Measurements from ENCODE around the gene BBS9. TPM values are rescaled to one million over a fixed set of nuclear protein-coding genes. Genes with fewer than 3 reads are reported as not detected.

Gene BBS9
- total RNA-seq, 1 donor from 2014 or later = 51.7 TPM

DNA sequence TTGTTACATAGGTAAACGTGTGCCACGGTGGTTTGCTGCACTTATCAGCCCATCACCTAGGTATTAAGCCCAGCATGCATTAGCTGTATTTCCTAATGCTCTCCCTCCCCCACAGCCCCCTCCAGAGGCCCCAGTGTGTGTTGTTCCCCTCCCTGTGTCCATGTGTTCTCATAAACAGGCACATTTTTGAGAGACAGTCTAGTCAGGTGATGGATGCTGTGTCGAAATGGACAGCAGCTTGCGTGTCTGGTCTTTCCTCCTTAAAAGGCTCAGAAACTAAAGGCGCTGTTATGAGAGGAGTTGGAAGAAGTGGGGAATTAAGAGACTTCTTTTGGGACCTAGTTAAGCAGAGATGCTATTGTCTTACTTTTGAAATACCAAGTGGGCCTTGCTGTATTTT is 296.0 kb downstream of the BBS9 start:
- H3K36me3 ChIP-seq (ENCODE audit: control insufficient read depth in 3 of 3, insufficient read depth in 3 of 3, low read length in 3 of 3) = no peaks in the 10 kb centered on the region
- no peak overlapping the region for H3K4me3 ChIP-seq (ENCODE audit: low read length in 3 of 3)
- H3K4me1 ChIP-seq (ENCODE audit: control insufficient read depth in 3 of 3, insufficient read depth in 3 of 3, low read length in 3 of 3) = peaks cover 0 to 4% (median 3%) of the 10 kb centered on the region in 3 donors
- H3K9me3 ChIP-seq (ENCODE audit: control insufficient read depth in 3 of 3, low read length in 3 of 3) = no peaks in the 10 kb centered on the region
- no peak overlapping the region for H3K27ac ChIP-seq (ENCODE audit: low read depth, low read length)
- no peak overlapping the region for H3K9ac ChIP-seq (ENCODE audit: low read depth in 1 of 3, low read length in 3 of 3)
- no peaks in the 10 kb centered on the region for H3K27me3 ChIP-seq (ENCODE audit: control insufficient read depth in 3 of 3, insufficient read depth in 3 of 3, low read length in 3 of 3)

DNA sequence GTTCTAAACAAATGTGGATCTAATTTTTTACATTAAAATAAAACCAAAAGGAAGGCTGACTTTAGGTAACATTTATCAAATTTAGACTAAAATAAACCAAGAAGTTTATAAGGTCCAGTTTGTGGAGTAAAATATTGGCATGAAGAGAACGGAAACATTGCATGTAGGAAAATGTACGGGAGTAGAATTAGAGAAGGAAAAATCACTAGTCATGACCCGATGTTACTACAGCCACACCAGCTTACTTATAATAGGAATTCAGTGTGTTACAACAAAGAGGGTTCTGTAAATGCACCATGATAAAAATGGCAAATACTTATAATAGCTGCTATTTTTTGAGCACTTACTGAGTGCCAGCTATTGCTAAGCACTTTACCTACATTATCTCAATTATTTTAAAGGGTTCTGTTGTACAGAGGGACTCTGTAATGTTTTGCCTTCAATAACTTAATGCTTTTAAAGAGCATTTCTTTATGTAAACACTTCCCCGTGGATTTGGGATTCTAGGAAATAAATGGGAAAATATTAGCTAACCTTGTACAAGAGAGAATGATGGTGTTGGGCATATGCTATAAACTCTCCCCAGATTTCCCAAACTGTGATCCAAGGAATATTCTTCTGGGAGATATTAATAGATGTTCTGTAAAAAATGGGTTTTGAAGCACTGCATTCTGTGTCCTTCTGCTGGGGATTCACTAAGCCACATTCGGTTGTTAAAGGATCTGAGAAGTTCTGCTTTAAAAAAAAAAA is 296.7 kb downstream of the BBS9 start:
- Histone ChIP-seq H3K27ac (ENCODE audit: low read depth, low read length) (no peak overlapping the region), H3K4me1 (ENCODE audit: control insufficient read depth in 3 of 3, insufficient read depth in 3 of 3, low read length in 3 of 3) (peaks cover 0 to 4% (median 3%) of the 10 kb centered on the region in 3 donors)

DNA sequence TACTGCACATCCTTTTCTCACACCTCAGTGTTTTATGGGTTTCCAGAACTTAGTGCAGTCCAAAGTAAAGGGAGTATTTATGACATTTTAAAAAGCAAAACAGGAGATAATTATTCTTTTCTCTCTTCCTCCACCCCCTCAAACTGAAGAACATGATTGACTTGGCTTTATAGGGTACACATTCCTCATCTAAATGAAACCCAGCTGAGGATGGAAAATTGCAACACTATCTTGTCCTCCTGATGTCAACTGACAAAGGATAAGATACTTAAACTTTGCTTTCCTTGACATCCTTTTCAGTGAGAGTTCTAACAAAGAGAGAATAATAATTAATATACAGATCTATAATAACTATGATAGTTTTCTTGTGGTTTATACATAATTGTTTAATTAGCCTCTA is 299.1 kb downstream of the BBS9 start:
- H3K27me3 ChIP-seq (ENCODE audit: control insufficient read depth in 3 of 3, insufficient read depth in 3 of 3, low read length in 3 of 3) = no peaks in the 10 kb centered on the region
- no peaks in the 10 kb centered on the region for H3K36me3 ChIP-seq (ENCODE audit: control insufficient read depth in 3 of 3, insufficient read depth in 3 of 3, low read length in 3 of 3)
- H3K9me3 ChIP-seq (ENCODE audit: control insufficient read depth in 3 of 3, low read length in 3 of 3) = no peaks in the 10 kb centered on the region
- H3K4me1 ChIP-seq (ENCODE audit: control insufficient read depth in 3 of 3, insufficient read depth in 3 of 3, low read length in 3 of 3) = no peaks in the 10 kb centered on the region
- H3K27ac ChIP-seq (ENCODE audit: low read depth, low read length) = no peak overlapping the region
- no peak overlapping the region for H3K9ac ChIP-seq (ENCODE audit: low read depth in 1 of 3, low read length in 3 of 3)
- H3K4me3 ChIP-seq (ENCODE audit: low read length in 3 of 3) = no peak overlapping the region

More for the DNA sequence above, 296.7 kb downstream of the BBS9 start:
- Histone ChIP-seq H3K36me3 (ENCODE audit: control insufficient read depth in 3 of 3, insufficient read depth in 3 of 3, low read length in 3 of 3) (no peaks in the 10 kb centered on the region), H3K27me3 (ENCODE audit: control insufficient read depth in 3 of 3, insufficient read depth in 3 of 3, low read length in 3 of 3) (no peaks in the 10 kb centered on the region), H3K9ac (ENCODE audit: low read depth in 1 of 3, low read length in 3 of 3) (no peak overlapping the region), H3K4me3 (ENCODE audit: low read length in 3 of 3) (no peak overlapping the region), H3K9me3 (ENCODE audit: control insufficient read depth in 3 of 3, low read length in 3 of 3) (no peaks in the 10 kb centered on the region)

DNA sequence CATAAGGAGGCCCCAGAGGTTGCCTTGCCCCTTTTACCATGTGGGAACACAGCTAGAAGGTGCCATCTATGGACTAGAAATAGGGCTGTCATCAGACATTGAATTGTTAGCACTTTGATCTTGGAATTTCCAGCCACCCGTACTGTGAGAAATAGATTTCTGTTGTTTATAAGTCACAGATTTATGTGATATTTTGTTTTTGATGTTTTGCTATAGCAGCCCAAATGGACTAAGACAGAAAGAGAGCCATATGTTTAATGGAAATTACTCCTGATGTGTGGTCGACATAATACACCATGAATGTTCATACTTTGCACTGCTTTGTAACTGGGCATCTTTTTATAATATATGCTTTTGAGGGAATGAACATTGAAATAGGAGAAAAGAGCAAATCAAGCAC is 302.2 kb downstream of the BBS9 start:
- Histone ChIP-seq H3K4me3 (ENCODE audit: low read length in 3 of 3) (no peak overlapping the region), H3K27me3 (ENCODE audit: control insufficient read depth in 3 of 3, insufficient read depth in 3 of 3, low read length in 3 of 3) (no peaks in the 10 kb centered on the region), H3K9ac (ENCODE audit: low read depth in 1 of 3, low read length in 3 of 3) (no peak overlapping the region), H3K36me3 (ENCODE audit: control insufficient read depth in 3 of 3, insufficient read depth in 3 of 3, low read length in 3 of 3) (no peaks in the 10 kb centered on the region), H3K27ac (ENCODE audit: low read depth, low read length) (no peak overlapping the region), H3K9me3 (ENCODE audit: control insufficient read depth in 3 of 3, low read length in 3 of 3) (no peaks in the 10 kb centered on the region), H3K4me1 (ENCODE audit: control insufficient read depth in 3 of 3, insufficient read depth in 3 of 3, low read length in 3 of 3) (no peaks in the 10 kb centered on the region)

DNA sequence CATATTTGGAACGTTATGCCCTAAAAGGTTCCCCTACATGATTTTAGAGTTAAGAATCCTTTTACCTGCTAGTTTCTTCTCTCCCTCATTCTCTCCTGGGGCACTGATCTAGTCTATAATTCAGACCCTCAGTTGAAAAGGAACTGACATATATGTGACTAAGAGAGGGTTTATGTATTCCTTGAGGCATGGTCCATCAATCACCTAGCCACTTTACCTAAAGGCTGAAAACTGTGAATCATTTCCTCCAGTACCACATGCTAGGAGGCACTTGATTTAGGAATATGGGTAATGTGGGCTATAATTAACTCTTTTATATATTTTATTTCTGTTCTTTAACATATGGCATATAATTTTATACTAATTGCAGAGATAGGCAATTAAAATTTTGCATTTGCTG is 303.5 kb downstream of the BBS9 start:
- Histone ChIP-seq H3K4me3 (ENCODE audit: low read length in 3 of 3) (no peak overlapping the region), H3K9ac (ENCODE audit: low read depth in 1 of 3, low read length in 3 of 3) (no peak overlapping the region), H3K9me3 (ENCODE audit: control insufficient read depth in 3 of 3, low read length in 3 of 3) (no peaks in the 10 kb centered on the region)

DNA sequence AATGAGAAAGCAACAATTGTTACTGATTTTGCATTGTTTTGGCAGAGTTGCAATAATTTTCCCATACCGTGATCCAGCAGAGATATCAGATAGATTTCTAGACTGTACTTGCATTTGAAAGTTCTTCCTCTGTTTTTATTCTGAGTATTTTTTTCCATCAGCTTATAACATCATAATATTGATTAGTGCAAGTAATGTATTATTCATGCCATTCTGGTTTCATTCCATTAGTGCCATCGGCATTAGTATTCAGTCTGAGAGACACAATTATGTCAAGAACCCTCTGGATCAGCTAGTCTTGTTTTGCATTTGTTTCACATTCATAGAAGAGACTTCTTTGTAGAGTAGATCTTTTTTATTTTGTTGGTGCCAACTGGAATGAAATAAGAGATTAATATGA is 304.0 kb downstream of the BBS9 start:
- Histone ChIP-seq H3K9ac (ENCODE audit: low read depth in 1 of 3, low read length in 3 of 3) (no peak overlapping the region), H3K27ac (ENCODE audit: low read depth, low read length) (no peak overlapping the region), H3K4me1 (ENCODE audit: control insufficient read depth in 3 of 3, insufficient read depth in 3 of 3, low read length in 3 of 3) (peaks cover 0 to 5% (median 0%) of the 10 kb centered on the region in 3 donors), H3K9me3 (ENCODE audit: control insufficient read depth in 3 of 3, low read length in 3 of 3) (no peaks in the 10 kb centered on the region), H3K36me3 (ENCODE audit: control insufficient read depth in 3 of 3, insufficient read depth in 3 of 3, low read length in 3 of 3) (no peaks in the 10 kb centered on the region), H3K4me3 (ENCODE audit: low read length in 3 of 3) (no peak overlapping the region), H3K27me3 (ENCODE audit: control insufficient read depth in 3 of 3, insufficient read depth in 3 of 3, low read length in 3 of 3) (no peaks in the 10 kb centered on the region)

More for the DNA sequence above, 303.5 kb downstream of the BBS9 start:
- peaks cover 0 to 5% (median 0%) of the 10 kb centered on the region in 3 donors for H3K4me1 ChIP-seq (ENCODE audit: control insufficient read depth in 3 of 3, insufficient read depth in 3 of 3, low read length in 3 of 3)
- no peaks in the 10 kb centered on the region for H3K27me3 ChIP-seq (ENCODE audit: control insufficient read depth in 3 of 3, insufficient read depth in 3 of 3, low read length in 3 of 3)
- H3K27ac ChIP-seq (ENCODE audit: low read depth, low read length) = no peak overlapping the region
- H3K36me3 ChIP-seq (ENCODE audit: control insufficient read depth in 3 of 3, insufficient read depth in 3 of 3, low read length in 3 of 3) = no peaks in the 10 kb centered on the region

DNA sequence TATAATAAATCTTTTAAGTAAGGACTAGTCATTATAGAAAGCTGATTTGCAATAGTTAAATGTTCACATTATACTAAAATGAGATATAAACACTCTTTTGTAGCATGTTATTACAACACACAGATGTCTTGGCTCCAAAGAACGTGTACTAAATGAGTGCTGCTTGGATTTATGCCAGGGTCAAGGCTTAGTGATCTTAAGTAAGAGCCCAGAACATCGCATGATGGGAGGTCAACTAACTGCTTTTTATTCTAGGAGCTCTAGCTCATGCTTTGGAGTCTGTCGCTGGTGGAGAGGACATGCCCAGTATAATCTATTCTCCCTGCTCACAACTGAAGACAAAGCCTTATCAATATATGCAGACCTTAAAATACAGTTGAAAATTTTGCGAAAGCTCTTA is 315.1 kb downstream of the BBS9 start:
- Histone ChIP-seq H3K9ac (ENCODE audit: low read depth in 1 of 3, low read length in 3 of 3) (no peak overlapping the region), H3K36me3 (ENCODE audit: control insufficient read depth in 3 of 3, insufficient read depth in 3 of 3, low read length in 3 of 3) (no peaks in the 10 kb centered on the region), H3K4me1 (ENCODE audit: control insufficient read depth in 3 of 3, insufficient read depth in 3 of 3, low read length in 3 of 3) (peaks cover 0 to 9% (median 0%) of the 10 kb centered on the region in 3 donors), H3K27me3 (ENCODE audit: control insufficient read depth in 3 of 3, insufficient read depth in 3 of 3, low read length in 3 of 3) (no peaks in the 10 kb centered on the region), H3K27ac (ENCODE audit: low read depth, low read length) (no peak overlapping the region), H3K4me3 (ENCODE audit: low read length in 3 of 3) (no peak overlapping the region), H3K9me3 (ENCODE audit: control insufficient read depth in 3 of 3, low read length in 3 of 3) (no peaks in the 10 kb centered on the region)

DNA sequence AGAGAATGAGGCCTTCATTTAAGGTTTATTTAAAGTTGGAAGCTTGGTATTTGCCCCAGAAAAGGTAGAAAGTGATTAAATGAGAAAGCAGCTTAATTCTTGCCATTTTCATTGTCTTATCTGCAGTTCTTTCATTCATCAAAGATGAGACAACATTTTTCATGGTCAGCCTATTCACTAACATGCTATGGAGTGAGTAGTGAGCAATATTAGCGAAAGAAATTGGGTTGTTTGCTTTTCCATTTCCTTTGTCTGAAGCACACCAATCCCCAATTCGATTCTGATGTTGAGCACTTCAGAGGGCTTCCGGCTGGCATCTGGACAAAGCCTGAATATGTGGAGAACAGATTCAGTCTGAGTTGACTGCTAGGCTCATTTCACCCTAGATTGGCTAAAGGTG is 317.2 kb downstream of the BBS9 start:
- H3K27ac ChIP-seq (ENCODE audit: low read depth, low read length) = no peak overlapping the region
- no peaks in the 10 kb centered on the region for H3K36me3 ChIP-seq (ENCODE audit: control insufficient read depth in 3 of 3, insufficient read depth in 3 of 3, low read length in 3 of 3)
- no peaks in the 10 kb centered on the region for H3K27me3 ChIP-seq (ENCODE audit: control insufficient read depth in 3 of 3, insufficient read depth in 3 of 3, low read length in 3 of 3)
- no peaks in the 10 kb centered on the region for H3K9me3 ChIP-seq (ENCODE audit: control insufficient read depth in 3 of 3, low read length in 3 of 3)
- H3K4me1 ChIP-seq (ENCODE audit: control insufficient read depth in 3 of 3, insufficient read depth in 3 of 3, low read length in 3 of 3) = peaks cover 0 to 9% (median 0%) of the 10 kb centered on the region in 3 donors
- H3K9ac ChIP-seq (ENCODE audit: low read depth in 1 of 3, low read length in 3 of 3) = no peak overlapping the region
- H3K4me3 ChIP-seq (ENCODE audit: low read length in 3 of 3) = no peak overlapping the region

DNA sequence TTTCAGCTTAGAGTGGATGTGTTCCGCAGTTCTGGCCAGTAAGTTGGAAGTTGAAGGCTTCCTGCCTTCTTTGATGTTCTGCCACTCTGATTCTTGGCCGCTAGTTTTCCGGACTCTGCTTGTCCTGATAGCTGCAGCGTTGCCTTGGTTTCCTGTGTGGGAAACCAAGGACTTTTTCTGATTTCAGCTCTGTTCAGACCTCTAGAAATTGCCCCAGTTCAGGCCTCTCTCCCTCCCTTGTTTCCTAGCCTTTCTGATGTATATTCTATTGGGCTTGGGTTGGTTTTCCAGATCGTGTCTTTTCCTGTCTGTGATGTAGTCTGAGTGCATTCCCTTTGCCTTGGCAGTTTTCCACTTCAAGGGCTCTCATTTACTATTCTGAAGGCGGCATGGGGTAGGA is 318.7 kb downstream of the BBS9 start:
- no peaks in the 10 kb centered on the region for H3K9me3 ChIP-seq (ENCODE audit: control insufficient read depth in 3 of 3, low read length in 3 of 3)
- H3K4me3 ChIP-seq (ENCODE audit: low read length in 3 of 3) = no peak overlapping the region
- H3K27me3 ChIP-seq (ENCODE audit: control insufficient read depth in 3 of 3, insufficient read depth in 3 of 3, low read length in 3 of 3) = no peaks in the 10 kb centered on the region
- H3K36me3 ChIP-seq (ENCODE audit: control insufficient read depth in 3 of 3, insufficient read depth in 3 of 3, low read length in 3 of 3) = no peaks in the 10 kb centered on the region
- H3K9ac ChIP-seq (ENCODE audit: low read depth in 1 of 3, low read length in 3 of 3) = no peak overlapping the region
- peaks cover 0 to 9% (median 0%) of the 10 kb centered on the region in 3 donors for H3K4me1 ChIP-seq (ENCODE audit: control insufficient read depth in 3 of 3, insufficient read depth in 3 of 3, low read length in 3 of 3)
- H3K27ac ChIP-seq (ENCODE audit: low read depth, low read length) = no peak overlapping the region

DNA sequence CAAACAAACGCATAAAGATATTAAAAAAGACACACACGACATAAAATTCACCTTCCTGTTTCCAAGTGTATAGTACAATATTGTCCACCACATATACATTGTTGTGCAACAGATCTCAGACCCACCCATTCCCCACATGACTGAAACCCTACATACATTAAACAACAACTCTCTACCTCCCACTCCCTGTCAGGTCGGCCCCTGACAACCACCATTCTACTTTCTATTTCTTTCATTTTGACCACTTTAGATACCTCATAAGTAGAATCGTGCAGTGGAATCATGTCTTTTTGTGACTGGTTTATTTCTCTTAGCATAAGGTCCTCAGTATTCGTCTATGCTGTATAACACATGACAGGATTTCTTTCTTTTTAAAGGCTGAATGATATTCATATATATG is 320.5 kb downstream of the BBS9 start:
- H3K4me1 ChIP-seq (ENCODE audit: control insufficient read depth in 3 of 3, insufficient read depth in 3 of 3, low read length in 3 of 3) = peaks cover 0 to 6% (median 0%) of the 10 kb centered on the region in 3 donors
- no peak overlapping the region for H3K4me3 ChIP-seq (ENCODE audit: low read length in 3 of 3)
- H3K27ac ChIP-seq (ENCODE audit: low read depth, low read length) = no peak overlapping the region
- no peaks in the 10 kb centered on the region for H3K36me3 ChIP-seq (ENCODE audit: control insufficient read depth in 3 of 3, insufficient read depth in 3 of 3, low read length in 3 of 3)
- H3K9ac ChIP-seq (ENCODE audit: low read depth in 1 of 3, low read length in 3 of 3) = no peak overlapping the region
- H3K9me3 ChIP-seq (ENCODE audit: control insufficient read depth in 3 of 3, low read length in 3 of 3) = no peaks in the 10 kb centered on the region
- no peaks in the 10 kb centered on the region for H3K27me3 ChIP-seq (ENCODE audit: control insufficient read depth in 3 of 3, insufficient read depth in 3 of 3, low read length in 3 of 3)
